HepG2 (cell line): ENCODE results near the gene KIAA1191. TPM values are rescaled to one million over a fixed set of nuclear protein-coding genes. Genes with fewer than 3 reads are reported as not detected.
A peak's percentile ranks its signal among the peaks of the same experiment; 100 is the strongest.

Source experiments
- ARHGAP35 ChIP-seq: sonication (generic); formaldehyde crosslinking; IDR thresholded peaks from 2 replicates; pipeline ENCODE4 v1.9.0; 2022; ENCODE audit warnings: mild to moderate bottlenecking, inconsistent platforms, moderate library complexity, missing genetic modification reagents, borderline replicate concordance
- CCAR2 ChIP-seq: fragments of 200-400 bp; formaldehyde crosslinking; optimal IDR thresholded peaks from 2 replicates; pipeline ENCODE3; 2018; ENCODE audit warnings: low read depth, mild to moderate bottlenecking, low read length, moderate library complexity
- FOXO1 ChIP-seq: sonication (generic); formaldehyde crosslinking; IDR thresholded peaks from 2 replicates; pipeline ENCODE4 v1.4.0; 2020; ENCODE audit warnings: missing genetic modification reagents
- HIVEP1 ChIP-seq: sonication (generic); formaldehyde crosslinking; IDR thresholded peaks from 2 replicates; pipeline ENCODE4 v1.4.0; 2020; ENCODE audit warnings: mild to moderate bottlenecking, missing genetic modification reagents
- HMG20A ChIP-seq: IDR thresholded peaks from 2 replicates; pipeline ENCODE4 v1.6.1; 2016; ENCODE audit warnings: borderline replicate concordance
- NFIB ChIP-seq: sonication (generic); formaldehyde crosslinking; IDR thresholded peaks from 2 replicates; pipeline ENCODE4 v1.9.0; 2021; ENCODE audit warnings: missing genetic modification reagents, mild to moderate bottlenecking, borderline replicate concordance
- NKX3-1 ChIP-seq: sonication (generic); formaldehyde crosslinking; IDR thresholded peaks from 2 replicates; pipeline ENCODE4 v1.5.0; 2020; ENCODE audit warnings: missing genetic modification reagents
- PHF21A ChIP-seq: sonication (generic); formaldehyde crosslinking; IDR thresholded peaks from 2 replicates; pipeline ENCODE4 v1.5.0; 2020; ENCODE audit warnings: mild to moderate bottlenecking, missing genetic modification reagents
- PLRG1 ChIP-seq: fragments of 450-650 bp; conservative IDR thresholded peaks from 2 replicates; pipeline ENCODE4 v1.6.1; 2016
- POLR2G ChIP-seq: fragments of 200-400 bp; formaldehyde crosslinking; IDR thresholded peaks from 2 replicates; pipeline ENCODE4 v1.6.1; 2018; ENCODE audit warnings: mild to moderate bottlenecking, low read depth, low read length, moderate library complexity
- SETDB1 ChIP-seq: sonication (generic); formaldehyde crosslinking; IDR thresholded peaks from 2 replicates; pipeline ENCODE4 v1.5.1; 2020; ENCODE audit warnings: missing genetic modification reagents, mild to moderate bottlenecking, borderline replicate concordance
- TAF1 ChIP-seq: sonication (generic); formaldehyde crosslinking; IDR thresholded peaks from 2 replicates; pipeline ENCODE4 v1.4.0; 2020; ENCODE audit warnings: missing genetic modification reagents
- ZFP36 ChIP-seq: fragments of 150-350 bp; IDR thresholded peaks from 2 replicates; pipeline ENCODE4 v1.6.1; 2018; ENCODE audit warnings: borderline replicate concordance, low read length, low read depth; ENCODE audit not compliant: partially characterized antibody
- ZFP36L2 ChIP-seq: sonication (generic); formaldehyde crosslinking; IDR thresholded peaks from 2 replicates; pipeline ENCODE4 v1.4.0; 2020; ENCODE audit warnings: missing genetic modification reagents
- ZFYVE20 ChIP-seq: sonication (generic); formaldehyde crosslinking; IDR thresholded peaks from 2 replicates; pipeline ENCODE4 v1.8.0; 2023; ENCODE audit warnings: low read depth, mild to moderate bottlenecking, moderate library complexity, missing genetic modification reagents, borderline replicate concordance
- ZNF207 ChIP-seq: fragments of 450-650 bp; IDR thresholded peaks from 2 replicates; pipeline ENCODE4 v1.6.1; 2016; ENCODE audit warnings: antibody characterized with exemption, borderline replicate concordance
- ZNF232 ChIP-seq: sonication (generic); formaldehyde crosslinking; IDR thresholded peaks from 2 replicates; pipeline ENCODE4 v1.4.0; 2020; ENCODE audit warnings: missing genetic modification reagents, borderline replicate concordance
- ZNF333 ChIP-seq: sonication (generic); formaldehyde crosslinking; IDR thresholded peaks from 2 replicates; pipeline ENCODE4 v1.4.0; 2020; ENCODE audit warnings: mild to moderate bottlenecking, missing genetic modification reagents, borderline replicate concordance
- ZNF335 ChIP-seq: sonication (generic); formaldehyde crosslinking; IDR thresholded peaks from 2 replicates; pipeline ENCODE4 v1.4.0; 2020; ENCODE audit warnings: missing genetic modification reagents
- ZNF737 ChIP-seq: sonication (generic); formaldehyde crosslinking; IDR thresholded peaks from 2 replicates; pipeline ENCODE4 v1.5.0; 2020; ENCODE audit warnings: missing genetic modification reagents, mild to moderate bottlenecking, borderline replicate concordance
- ZNF773 ChIP-seq: sonication (generic); formaldehyde crosslinking; IDR thresholded peaks from 2 replicates; pipeline ENCODE4 v1.4.0; 2020; ENCODE audit warnings: missing genetic modification reagents, borderline replicate concordance
- ZNF891 ChIP-seq: sonication (generic); formaldehyde crosslinking; IDR thresholded peaks from 2 replicates; pipeline ENCODE4 v1.5.0; 2020; ENCODE audit warnings: mild to moderate bottlenecking, missing genetic modification reagents
- ZSCAN20 ChIP-seq: sonication (generic); formaldehyde crosslinking; IDR thresholded peaks from 2 replicates; pipeline ENCODE4 v1.4.0; 2020; ENCODE audit warnings: missing genetic modification reagents, mild to moderate bottlenecking, borderline replicate concordance
- polyA plus RNA-seq, 8 experiments: library from polyadenylated mRNA; depleted of rRNA in 3 of 8; stranded (reverse) in 7 of 8; unstranded in 1 of 8; fragments of >200 nt; fragmentation: Illumina TruSeq in 4 of 8; extraction: Trizol in 4 of 8; gene quantifications; 2 replicates each; pipeline versions ENCODE4 v1.2.1 to v1.2.3, GENCODE V29; 2011 to 2016; ENCODE audit warnings: low read depth in 4 of 8, missing spikeins in 1 of 8, mixed read lengths in 1 of 8; ENCODE audit not compliant: insufficient read depth in 1 of 8
- total RNA-seq, 5 experiments: library from RNA; depleted of rRNA; stranded (reverse); fragments of >200 nt; fragmentation: Illumina TruSeq; extraction: Trizol; gene quantifications; 2 replicates each; pipeline ENCODE4 v1.2.3, GENCODE V29; 2016; ENCODE audit warnings: low read depth in 1 of 5
- TF ChIP-seq, protein P1 (sequence below): sonication (generic); formaldehyde crosslinking; IDR thresholded peaks from 2 replicates; pipeline ENCODE4 v1.8.1; 2023; ENCODE audit warnings: missing genetic modification reagents, mild to moderate bottlenecking, borderline replicate concordance
- TF ChIP-seq, protein P2 (sequence below): sonication (generic); formaldehyde crosslinking; IDR thresholded peaks from 2 replicates; pipeline ENCODE4 v1.5.1; 2020; ENCODE audit warnings: missing genetic modification reagents, mild to moderate bottlenecking, borderline replicate concordance
- TF ChIP-seq, protein P3 (sequence below): sonication (generic); formaldehyde crosslinking; IDR thresholded peaks from 2 replicates; pipeline ENCODE4 v1.4.0; 2020; ENCODE audit warnings: missing genetic modification reagents, borderline replicate concordance

The KIAA1191 gene
- total and polyA plus RNA-seq, 2 of the 13 experiments (the other 11 are each of a cell fraction or from before 2014, with no cell fraction given): 63.6 to 103 TPM

DNA sequence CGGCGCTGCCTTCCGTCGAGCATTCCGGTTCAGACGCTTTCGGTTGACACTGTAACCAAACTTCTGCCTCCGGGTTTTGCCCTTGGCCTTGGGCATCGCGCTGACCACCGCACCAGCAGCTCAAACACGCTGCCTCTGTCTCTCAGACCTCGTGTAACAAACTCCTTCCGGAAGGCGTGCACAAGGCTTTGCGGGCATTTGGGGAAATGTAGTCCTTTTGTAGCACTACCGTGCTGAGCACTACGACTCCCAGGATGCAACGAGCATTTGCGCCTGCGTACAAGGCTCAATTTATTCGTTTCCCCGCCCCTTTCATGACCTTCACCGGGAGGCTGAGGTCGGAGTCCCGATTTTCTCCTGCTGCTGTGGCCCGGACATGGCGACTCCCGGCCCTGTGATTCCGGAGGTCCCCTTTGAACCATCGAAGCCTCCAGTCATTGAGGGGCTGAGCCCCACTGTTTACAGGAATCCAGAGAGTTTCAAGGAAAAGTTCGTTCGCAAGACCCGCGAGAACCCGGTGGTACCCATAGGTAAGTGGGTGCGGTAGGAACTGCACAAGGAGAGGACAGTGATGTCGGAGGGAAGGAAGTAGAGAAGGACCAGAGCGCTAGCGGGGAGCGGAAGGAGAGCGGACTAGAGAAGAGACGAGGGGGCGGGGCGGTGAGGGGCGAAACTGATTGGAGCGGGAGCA lies 27.0 kb upstream of the KIAA1191 start, which contains the start of the genes HIGD2A and NOP16 (continued):
- TF ChIP-seq PHF21A (CRISPR knock-in tag): peak; percentile 87
- peak; percentile 90 for TF ChIP-seq POLR2G
- peak; percentile 44; the same call in 1 of the 2 replicates for TF ChIP-seq ARHGAP35 (CRISPR knock-in tag)
- no peak for TF ChIP-seq NKX3-1 (CRISPR knock-in tag)
- TF ChIP-seq CCAR2: no peak
- TF ChIP-seq ZNF773 (CRISPR knock-in tag): 0 out of 2 replicates have a peak, but pooled peaks have one; percentile 29
- TF ChIP-seq, protein P1, sequence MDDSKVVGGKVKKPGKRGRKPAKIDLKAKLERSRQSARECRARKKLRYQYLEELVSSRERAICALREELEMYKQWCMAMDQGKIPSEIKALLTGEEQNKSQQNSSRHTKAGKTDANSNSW (CRISPR knock-in tag): no peak
- TF ChIP-seq HIVEP1 (CRISPR knock-in tag): no peak
- no peak for TF ChIP-seq ZNF333 (CRISPR knock-in tag)
- no peak for TF ChIP-seq PLRG1
- TF ChIP-seq ZNF737 (CRISPR knock-in tag): no peak
- TF ChIP-seq SETDB1 (CRISPR knock-in tag): no peak
- TF ChIP-seq ZNF232 (CRISPR knock-in tag): peak; percentile 82
- TF ChIP-seq ZNF891 (CRISPR knock-in tag): peak; percentile 87
- no peak for TF ChIP-seq ZFP36L2
- TF ChIP-seq ZNF335: peak; percentile 65; the same call in 1 of the 2 replicates
- no peak for TF ChIP-seq ZSCAN20 (CRISPR knock-in tag)
- TF ChIP-seq, protein P2, sequence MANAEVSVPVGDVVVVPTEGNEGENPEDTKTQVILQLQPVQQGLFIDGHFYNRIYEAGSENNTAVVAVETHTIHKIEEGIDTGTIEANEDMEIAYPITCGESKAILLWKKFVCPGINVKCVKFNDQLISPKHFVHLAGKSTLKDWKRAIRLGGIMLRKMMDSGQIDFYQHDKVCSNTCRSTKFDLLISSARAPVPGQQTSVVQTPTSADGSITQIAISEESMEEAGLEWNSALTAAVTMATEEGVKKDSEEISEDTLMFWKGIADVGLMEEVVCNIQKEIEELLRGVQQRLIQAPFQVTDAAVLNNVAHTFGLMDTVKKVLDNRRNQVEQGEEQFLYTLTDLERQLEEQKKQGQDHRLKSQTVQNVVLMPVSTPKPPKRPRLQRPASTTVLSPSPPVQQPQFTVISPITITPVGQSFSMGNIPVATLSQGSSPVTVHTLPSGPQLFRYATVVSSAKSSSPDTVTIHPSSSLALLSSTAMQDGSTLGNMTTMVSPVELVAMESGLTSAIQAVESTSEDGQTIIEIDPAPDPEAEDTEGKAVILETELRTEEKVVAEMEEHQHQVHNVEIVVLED (CRISPR knock-in tag): peak; percentile 84
- TF ChIP-seq FOXO1 (CRISPR knock-in tag): peak; percentile 16; the same call in 1 of the 2 replicates
- TF ChIP-seq, protein P3, sequence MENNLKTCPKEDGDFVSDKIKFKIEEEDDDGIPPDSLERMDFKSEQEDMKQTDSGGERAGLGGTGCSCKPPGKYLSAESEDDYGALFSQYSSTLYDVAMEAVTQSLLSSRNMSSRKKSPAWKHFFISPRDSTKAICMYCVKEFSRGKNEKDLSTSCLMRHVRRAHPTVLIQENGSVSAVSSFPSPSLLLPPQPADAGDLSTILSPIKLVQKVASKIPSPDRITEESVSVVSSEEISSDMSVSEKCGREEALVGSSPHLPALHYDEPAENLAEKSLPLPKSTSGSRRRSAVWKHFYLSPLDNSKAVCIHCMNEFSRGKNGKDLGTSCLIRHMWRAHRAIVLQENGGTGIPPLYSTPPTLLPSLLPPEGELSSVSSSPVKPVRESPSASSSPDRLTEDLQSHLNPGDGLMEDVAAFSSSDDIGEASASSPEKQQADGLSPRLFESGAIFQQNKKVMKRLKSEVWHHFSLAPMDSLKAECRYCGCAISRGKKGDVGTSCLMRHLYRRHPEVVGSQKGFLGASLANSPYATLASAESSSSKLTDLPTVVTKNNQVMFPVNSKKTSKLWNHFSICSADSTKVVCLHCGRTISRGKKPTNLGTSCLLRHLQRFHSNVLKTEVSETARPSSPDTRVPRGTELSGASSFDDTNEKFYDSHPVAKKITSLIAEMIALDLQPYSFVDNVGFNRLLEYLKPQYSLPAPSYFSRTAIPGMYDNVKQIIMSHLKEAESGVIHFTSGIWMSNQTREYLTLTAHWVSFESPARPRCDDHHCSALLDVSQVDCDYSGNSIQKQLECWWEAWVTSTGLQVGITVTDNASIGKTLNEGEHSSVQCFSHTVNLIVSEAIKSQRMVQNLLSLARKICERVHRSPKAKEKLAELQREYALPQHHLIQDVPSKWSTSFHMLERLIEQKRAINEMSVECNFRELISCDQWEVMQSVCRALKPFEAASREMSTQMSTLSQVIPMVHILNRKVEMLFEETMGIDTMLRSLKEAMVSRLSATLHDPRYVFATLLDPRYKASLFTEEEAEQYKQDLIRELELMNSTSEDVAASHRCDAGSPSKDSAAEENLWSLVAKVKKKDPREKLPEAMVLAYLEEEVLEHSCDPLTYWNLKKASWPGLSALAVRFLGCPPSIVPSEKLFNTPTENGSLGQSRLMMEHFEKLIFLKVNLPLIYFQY (CRISPR knock-in tag): no peak
- peak; percentile 81 for TF ChIP-seq TAF1 (CRISPR knock-in tag)
- TF ChIP-seq ZFYVE20: no peak
- no peak for TF ChIP-seq HMG20A (CRISPR knock-in tag)
- TF ChIP-seq NFIB: no peak
- no peak for TF ChIP-seq ZNF207
- TF ChIP-seq ZFP36: no peak
